Adrenal gland (tissue), 5 donors: ENCODE data around the gene BCAR3.

ENCODE experiments used
- POLR2A ChIP-seq, 2 donors: fragments of 450-650 bp; IDR thresholded peaks; one replicate each; pipeline ENCODE4 v1.6.1; 2017; ENCODE audit warnings: antibody characterized with exemption in 2 of 2, mild to moderate bottlenecking in 2 of 2, moderate library complexity in 1 of 2
- TF ChIP-seq, protein P1 (sequence below), 6 experiments: fragments of 450-650 bp in 4 of 6; fragments of 200-600 bp in 2 of 6; sonication (generic) in 1 of 6; IDR thresholded peaks; 1 replicate in 5 of 6; 2 replicates in 1 of 6; pipeline versions ENCODE4 v1.5.1 to v1.8.0; 2016 to 2021; ENCODE audit warnings: antibody characterized with exemption in 6 of 6, mild to moderate bottlenecking in 2 of 6, moderate library complexity in 1 of 6
- donor health status: DM: no; HTN: no; CAD: no.

DNA sequence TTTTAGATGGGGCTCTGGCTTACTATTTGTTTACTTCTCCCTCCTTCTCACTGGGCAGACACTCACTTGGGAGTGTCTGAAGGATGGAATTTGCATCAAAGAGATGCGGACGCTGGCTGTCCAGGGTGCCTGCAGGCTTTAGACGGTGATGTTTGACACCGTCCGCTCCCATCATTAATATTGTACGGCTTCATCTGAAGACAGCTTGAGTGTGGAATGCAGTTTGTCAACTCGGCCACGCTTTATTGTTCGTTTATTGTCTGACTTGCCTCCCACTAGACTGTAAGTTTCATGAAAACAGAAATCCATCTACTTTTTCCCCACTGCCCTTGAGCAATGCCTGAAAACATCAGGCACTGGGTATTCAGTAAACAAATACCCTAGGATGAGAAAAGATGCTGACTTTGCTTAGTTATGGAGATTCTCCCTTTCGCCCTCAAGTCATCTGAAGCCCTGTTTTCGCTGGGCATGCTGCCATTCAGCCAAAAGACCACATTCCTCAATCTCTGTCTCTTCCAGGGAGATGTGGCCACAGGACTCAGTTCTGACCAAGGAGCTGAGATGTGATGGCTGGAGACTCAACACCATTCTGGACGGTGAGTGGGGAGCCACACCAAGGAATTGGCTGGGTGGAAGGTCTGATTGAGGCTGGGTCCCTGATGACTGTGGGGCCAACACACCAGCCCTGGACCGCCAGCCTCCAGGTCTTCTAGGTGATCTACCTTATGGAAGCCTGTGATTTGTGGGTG is 87.6 kb downstream of the BCAR3 start:
- TF ChIP-seq POLR2A (IDR thresholded peaks at IDR 0.05) = no peak
- TF ChIP-seq, protein P1, sequence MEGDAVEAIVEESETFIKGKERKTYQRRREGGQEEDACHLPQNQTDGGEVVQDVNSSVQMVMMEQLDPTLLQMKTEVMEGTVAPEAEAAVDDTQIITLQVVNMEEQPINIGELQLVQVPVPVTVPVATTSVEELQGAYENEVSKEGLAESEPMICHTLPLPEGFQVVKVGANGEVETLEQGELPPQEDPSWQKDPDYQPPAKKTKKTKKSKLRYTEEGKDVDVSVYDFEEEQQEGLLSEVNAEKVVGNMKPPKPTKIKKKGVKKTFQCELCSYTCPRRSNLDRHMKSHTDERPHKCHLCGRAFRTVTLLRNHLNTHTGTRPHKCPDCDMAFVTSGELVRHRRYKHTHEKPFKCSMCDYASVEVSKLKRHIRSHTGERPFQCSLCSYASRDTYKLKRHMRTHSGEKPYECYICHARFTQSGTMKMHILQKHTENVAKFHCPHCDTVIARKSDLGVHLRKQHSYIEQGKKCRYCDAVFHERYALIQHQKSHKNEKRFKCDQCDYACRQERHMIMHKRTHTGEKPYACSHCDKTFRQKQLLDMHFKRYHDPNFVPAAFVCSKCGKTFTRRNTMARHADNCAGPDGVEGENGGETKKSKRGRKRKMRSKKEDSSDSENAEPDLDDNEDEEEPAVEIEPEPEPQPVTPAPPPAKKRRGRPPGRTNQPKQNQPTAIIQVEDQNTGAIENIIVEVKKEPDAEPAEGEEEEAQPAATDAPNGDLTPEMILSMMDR (IDR thresholded peaks at IDR 0.05) = no peak
